Medulla oblongata (tissue), 1 donor: Measurements from ENCODE around the gene AKR7A3.

Source experiments
- DNase-seq: peaks from one replicate; pipeline ENCODE4 v3.0.0-alpha.2; 2015; ENCODE audit errors: extremely low spot score

The AKR7A3 gene

DNA sequence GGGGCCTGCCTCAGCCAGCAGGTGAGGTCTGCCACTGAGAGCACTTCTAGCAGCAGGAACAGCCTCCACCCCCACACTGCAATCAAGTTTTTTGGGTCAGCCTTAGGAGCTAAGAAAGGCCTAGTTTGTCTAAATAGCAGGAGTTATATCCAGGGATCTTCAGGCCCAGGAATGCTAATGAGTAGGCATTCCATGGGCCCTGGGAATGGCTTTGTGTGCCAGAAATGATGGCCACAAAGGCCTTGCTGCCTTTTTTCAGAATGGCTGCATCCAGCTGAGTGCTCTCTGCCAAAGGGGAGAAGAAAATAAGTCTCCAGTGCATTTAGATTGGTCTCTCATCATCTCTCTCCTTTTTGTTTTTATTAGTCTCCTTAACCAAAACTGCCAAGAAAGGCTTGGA, 34.2 kb downstream of the AKR7A3 start:
- peak; percentile 24 for DNase-seq

DNA sequence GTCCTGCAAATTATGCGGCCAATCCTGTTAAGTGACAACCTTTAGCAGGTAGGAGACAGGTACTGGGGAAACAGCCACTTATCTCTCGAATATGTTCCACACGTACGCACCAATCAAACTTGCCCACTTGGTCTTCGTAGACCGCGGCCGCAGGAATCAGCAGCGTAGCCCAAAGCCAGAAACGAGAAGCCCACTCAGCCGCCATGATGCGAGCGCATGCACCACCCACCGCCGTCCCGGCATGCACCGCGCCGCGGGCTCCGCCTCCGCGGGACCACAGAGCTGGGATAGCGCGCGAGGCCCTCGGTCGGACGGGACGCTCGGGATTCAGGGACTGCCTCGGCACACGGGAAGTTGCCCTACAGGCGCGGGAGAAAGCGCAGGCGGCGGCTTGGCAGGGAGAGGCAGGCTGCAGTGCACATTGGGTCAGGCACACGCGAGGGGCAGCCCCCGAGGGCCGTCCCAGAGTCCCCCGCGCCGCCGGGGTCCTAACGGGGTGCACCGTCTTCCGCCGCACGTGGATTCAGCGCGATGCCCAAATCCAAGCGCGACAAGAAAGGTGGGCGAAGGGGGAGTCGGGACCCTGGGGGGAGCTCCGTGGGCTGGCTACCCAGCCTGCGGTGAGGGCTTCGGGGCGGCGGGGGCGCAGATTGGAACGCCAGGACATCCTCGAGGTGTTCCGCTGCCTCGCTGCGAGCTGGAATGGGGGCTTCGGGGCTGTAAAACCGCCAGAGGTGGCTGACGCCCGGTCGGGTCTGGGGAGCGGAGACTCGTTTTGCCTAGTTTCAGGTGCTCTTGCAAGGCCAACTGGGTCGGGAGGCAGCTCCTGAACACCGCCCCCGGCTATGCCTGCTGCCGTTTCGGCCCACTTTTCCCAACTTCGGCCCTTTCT, 37.0 kb downstream of the AKR7A3 start, which contains the start of the genes EMC1 and MRTO4:
Gene EMC1 (minus strand): TSS at position 220 of the 892 bp plus-strand sequence. CDS start 15 bp downstream, at position 205.
Gene MRTO4 (plus strand): TSS at position 501 of the 892 bp plus-strand sequence. CDS start 31 bp downstream, at position 532.
- peak; percentile 85 for DNase-seq

DNA sequence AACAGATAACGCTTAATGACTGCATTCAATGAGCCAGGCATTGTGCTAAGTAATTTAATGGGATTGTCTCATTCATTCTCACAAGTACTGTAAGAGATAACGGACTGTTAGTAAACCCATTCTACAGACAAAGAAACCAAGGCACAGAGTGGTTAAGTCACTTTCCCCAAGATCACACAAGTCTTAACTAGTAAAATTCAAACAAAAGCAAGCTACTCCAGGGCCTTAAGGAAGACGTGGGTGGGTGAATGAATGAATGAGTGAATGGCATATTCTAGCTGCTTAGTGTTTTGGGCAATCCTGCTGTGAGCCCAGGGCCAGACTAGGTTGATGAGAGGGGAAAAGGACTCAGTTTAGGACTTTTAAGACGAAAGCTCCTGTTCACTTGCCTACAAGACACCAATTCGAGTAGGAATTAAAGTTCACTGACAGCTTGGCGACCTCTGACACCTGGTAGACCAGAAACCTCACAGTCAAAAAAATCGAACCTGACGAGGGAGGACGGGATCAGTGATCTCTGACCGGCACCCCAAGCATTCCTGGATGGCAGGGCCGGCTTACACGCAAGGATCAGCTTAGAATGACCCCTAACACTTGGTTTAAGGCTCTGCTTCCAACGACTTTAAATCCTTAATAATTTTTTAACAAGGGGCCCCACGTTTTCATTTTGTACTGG, 37.8 kb downstream of the AKR7A3 start:
- no peak for DNase-seq

DNA sequence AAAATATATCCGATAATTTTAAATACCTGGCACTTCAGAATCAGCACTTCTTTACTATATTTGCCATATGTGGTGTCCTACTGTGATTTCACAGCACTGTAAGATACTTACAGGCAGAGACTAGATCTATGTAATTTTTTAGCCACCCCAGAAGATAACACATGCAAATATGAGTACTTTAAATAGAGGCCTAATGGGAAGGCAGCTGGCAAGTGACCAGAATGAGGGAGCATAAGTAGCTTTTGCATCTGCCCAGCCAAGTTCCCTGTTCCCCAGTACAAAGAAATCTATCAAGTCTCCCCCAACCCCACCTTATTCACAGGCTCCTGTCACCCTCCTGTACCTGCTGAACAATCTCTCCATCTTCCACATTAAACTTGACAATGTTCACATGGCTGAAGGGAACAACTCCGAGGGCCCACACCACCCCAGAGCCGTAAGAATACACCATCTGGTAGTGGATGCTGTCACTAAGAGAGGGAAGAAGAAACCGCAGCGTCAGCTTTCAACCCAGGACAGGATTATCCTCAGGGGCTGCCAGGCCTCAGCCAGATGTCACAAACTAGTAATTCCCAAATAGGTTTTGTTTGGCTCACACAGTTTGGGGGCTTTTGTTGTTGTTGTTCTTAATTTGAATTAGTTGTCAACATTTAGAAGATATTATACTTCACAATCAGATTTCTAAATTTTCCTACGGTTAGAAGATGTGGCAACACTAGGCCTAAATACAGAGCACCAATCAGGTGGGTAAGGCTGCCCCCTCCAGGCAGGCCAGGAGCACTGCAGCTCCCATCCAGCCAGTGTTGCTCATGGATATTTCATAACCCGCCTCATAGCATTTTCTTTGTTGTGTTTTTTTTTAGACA, 47.7 kb downstream of the AKR7A3 start:
- DNase-seq = peak; percentile 46

DNA sequence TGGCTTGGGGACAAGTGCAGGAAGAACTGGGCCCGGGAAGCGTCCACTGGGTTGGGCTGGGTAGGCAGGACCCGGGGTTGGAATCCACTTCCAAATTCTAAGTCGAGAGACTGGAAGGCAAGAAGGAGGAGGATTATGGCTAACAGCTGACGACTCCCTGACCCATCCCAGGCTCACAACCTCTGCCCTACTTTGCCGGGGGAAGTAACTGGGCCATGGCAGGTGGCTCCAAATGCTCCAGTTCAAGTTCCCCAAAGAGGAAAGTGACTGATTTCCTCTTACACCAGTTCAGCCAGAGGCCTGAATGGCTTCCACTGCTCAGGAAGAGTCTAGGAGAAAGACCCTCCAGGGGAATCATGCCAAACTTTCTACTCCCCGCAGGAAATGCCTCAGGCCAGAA, 48.7 kb downstream of the AKR7A3 start:
- no peak for DNase-seq

DNA sequence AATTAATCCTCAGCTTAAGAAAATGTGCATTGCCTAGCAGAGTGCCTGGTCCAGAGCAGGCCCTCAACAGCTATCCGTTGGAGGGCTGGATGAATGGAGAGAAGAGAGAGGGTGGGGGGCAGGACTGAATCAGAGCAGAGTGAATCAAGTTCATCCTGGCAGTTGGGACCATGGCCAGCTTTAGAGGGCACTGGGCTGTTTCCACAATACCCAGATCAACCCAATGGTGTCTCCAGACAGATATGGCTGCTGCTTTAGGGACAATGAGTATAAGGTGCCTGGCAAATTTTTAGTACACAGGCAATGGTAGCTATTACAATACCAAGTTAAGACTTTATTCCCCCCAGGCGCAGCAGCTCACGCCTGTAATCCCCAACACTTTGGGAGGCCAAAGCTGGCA, 54.3 kb downstream of the AKR7A3 start:
- DNase-seq = no peak
